Measurements from ENCODE around the gene FRYL.
"Not testable (repeated sequence)": the region's sequence is repeated elsewhere in the genome, so short reads cannot be mapped to it uniquely, and the experiment has no call there.

The FRYL gene

GRCh38 chr4:48727666-48728459 lies 52.2 kb downstream of the FRYL start:
- no peak for TF ChIP-seq CTCF (IDR thresholded peaks at IDR 0.05; ENCODE audit: low read depth, low read length)

DNA sequence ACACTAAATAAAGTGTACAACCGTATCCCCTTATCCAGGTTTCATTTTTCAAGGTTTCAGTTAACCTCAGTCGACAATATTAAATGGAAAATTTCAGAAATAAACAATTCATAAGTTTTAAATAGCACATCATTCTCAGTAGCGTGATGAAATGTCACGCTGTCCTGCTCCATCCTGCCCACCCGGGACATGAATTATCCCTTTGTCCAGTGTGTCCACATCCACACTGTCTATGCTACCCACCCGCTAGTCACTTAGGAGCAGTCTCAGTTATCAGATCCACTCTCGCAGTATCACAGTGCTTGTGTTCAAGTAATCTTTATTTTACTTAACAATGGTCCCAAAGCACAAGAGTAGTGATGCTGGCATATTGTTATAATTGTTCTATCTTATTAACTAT lies 54.7 kb downstream of the FRYL start:
- Histone ChIP-seq H3K36me3 (no peaks in the 10 kb centered on the region), H3K4me3 (ENCODE audit: low read depth, low read length) (no peak overlapping the region), H3K27ac (no peak overlapping the region), H3K9me3 (ENCODE audit: severe bottlenecking) (no peaks in the 10 kb centered on the region), H3K27me3 (ENCODE audit: insufficient read depth, low read depth, severe bottlenecking) (no peaks in the 10 kb centered on the region)
- DNase-seq, result no peak
- TF ChIP-seq CTCF (IDR thresholded peaks at IDR 0.05; ENCODE audit: low read depth, low read length), result no peak

More at GRCh38 chr4:48727666-48728459, 52.2 kb downstream of the FRYL start:
- H3K9me3 ChIP-seq (ENCODE audit: severe bottlenecking), result no peaks in the 10 kb centered on the region
- H3K36me3 ChIP-seq, result no peaks in the 10 kb centered on the region
- H3K27ac ChIP-seq, result no peak overlapping the region
- DNase-seq, result no peak
- no peaks in the 10 kb centered on the region for H3K27me3 ChIP-seq (ENCODE audit: insufficient read depth, low read depth, severe bottlenecking)
- no peak overlapping the region for H3K4me3 ChIP-seq (ENCODE audit: low read depth, low read length)

DNA sequence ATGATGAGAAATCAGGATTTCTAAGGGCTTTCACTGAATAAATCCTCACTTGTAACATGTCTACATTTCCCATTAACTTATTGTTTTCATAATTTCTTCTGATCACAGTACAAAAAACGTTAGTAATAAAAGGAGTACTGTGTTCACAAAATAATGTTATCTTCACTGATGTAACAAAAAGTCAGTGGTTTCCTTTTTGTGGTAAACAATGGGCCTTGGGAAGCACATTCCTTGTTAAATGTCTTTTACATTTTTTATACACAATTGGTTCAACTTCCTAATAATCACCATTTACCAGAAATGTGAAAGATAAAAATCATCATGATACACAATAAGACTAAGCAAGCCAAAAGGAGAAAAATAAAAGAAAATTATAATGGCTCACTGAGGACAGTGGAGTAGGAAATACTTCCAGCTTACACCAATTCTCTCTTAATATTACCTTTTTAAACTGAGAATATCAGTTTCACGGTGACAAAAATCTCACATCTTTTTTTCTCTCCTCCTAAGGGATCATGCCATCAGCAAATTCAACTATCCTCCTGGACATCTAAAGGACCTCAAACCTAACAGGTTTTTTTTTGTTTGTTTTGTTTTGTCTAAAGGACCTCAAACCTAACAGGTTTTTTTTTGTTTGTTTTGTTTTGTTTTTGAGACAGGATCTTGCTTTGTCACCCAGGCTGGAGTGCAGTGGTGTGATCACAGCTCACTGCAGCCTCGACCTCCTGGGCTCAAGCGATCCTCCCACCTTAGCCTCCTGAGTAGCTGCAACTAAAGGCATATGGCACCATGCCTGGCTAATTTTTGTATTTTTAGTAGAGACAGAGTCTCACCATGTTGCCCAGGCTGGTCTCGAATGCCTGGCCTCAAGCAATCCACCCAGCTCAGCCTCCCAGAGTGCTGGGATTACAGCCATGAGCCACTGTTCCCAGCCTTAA lies 57.3 kb downstream of the FRYL start:
- no peak overlapping the region for H3K27ac ChIP-seq
- no peaks in the 10 kb centered on the region for H3K27me3 ChIP-seq (ENCODE audit: insufficient read depth, low read depth, severe bottlenecking)
- no peaks in the 10 kb centered on the region for H3K9me3 ChIP-seq (ENCODE audit: severe bottlenecking)
- no peak overlapping the region for H3K4me3 ChIP-seq (ENCODE audit: low read depth, low read length)
- DNase-seq, result no peak
- no peaks in the 10 kb centered on the region for H3K36me3 ChIP-seq
- TF ChIP-seq CTCF (IDR thresholded peaks at IDR 0.05; ENCODE audit: low read depth, low read length), result no peak

GRCh38 chr4:48720459-48720858 lies 59.6 kb downstream of the FRYL start:
- no peaks in the 10 kb centered on the region for H3K9me3 ChIP-seq (ENCODE audit: severe bottlenecking)
- no peak for DNase-seq
- H3K27me3 ChIP-seq (ENCODE audit: insufficient read depth, low read depth, severe bottlenecking), result no peaks in the 10 kb centered on the region
- H3K36me3 ChIP-seq, result no peaks in the 10 kb centered on the region
- no peak overlapping the region for H3K4me3 ChIP-seq (ENCODE audit: low read depth, low read length)
- no peak overlapping the region for H3K27ac ChIP-seq
- no peak for TF ChIP-seq CTCF (IDR thresholded peaks at IDR 0.05; ENCODE audit: low read depth, low read length)

GRCh38 chr4:48718818-48719465 lies 61.1 kb downstream of the FRYL start:
- no peak overlapping the region for H3K27ac ChIP-seq
- no peak for TF ChIP-seq CTCF (IDR thresholded peaks at IDR 0.05; ENCODE audit: low read depth, low read length)
- H3K36me3 ChIP-seq, result no peaks in the 10 kb centered on the region
- no peak overlapping the region for H3K4me3 ChIP-seq (ENCODE audit: low read depth, low read length)
- no peaks in the 10 kb centered on the region for H3K9me3 ChIP-seq (ENCODE audit: severe bottlenecking)
- H3K27me3 ChIP-seq (ENCODE audit: insufficient read depth, low read depth, severe bottlenecking), result no peaks in the 10 kb centered on the region
- DNase-seq, result no peak

GRCh38 chr4:48716285-48716684 lies 63.8 kb downstream of the FRYL start:
- H3K27me3 ChIP-seq (ENCODE audit: insufficient read depth, low read depth, severe bottlenecking); H3K4me3 ChIP-seq (ENCODE audit: low read depth, low read length); H3K27ac ChIP-seq; H3K9me3 ChIP-seq (ENCODE audit: severe bottlenecking); DNase-seq; H3K36me3 ChIP-seq: not testable (repeated sequence)

Data from WERI-Rb-1 (cell line).